GM18526 (cell line): ENCODE measurements around the gene NAT8L.

ENCODE experiments used
- POLR2A ChIP-seq: IDR thresholded peaks from 3 replicates; pipeline ENCODE4 v1.6.1; 2011; ENCODE audit not compliant: insufficient read length; ENCODE audit errors: extremely low read depth

NAT8L gene

GRCh38 chr4:2091990-2092668 lies 33.0 kb downstream of the NAT8L start:
- TF ChIP-seq POLR2A = no peak

- TF ChIP-seq POLR2A = no peak
Observed at GRCh38 chr4:2092669-2093053, 33.5 kb downstream of the NAT8L start.

DNA sequence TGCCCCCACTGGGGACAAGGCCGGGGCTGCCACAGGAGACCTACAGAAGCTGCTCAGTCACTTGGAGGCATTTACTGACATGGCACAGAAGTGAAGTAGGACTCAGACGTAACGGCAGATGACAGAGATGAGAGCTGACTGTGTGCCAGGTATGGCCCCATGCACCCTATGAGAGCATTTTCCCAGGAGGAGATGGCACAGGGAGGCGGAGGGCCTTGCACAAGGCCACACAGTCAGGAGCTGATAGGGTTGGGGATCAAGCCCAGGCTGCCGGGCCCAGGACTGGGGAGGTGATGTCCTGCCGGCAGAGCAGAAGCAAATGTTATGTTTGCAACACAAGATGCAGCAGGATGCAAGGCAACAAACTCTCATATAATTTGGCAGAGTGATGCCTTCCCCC lies 34.1 kb downstream of the NAT8L start:
- TF ChIP-seq POLR2A = no peak

- no peak for TF ChIP-seq POLR2A
Observed at GRCh38 chr4:2094545-2094944, 35.4 kb downstream of the NAT8L start.

- no peak for TF ChIP-seq POLR2A
Observed at GRCh38 chr4:2095236-2096072, 36.3 kb downstream of the NAT8L start.

- no peak for TF ChIP-seq POLR2A
Observed at GRCh38 chr4:2096073-2096609, 37.0 kb downstream of the NAT8L start.

GRCh38 chr4:2101346-2102044 lies 42.4 kb downstream of the NAT8L start:
- no peak for TF ChIP-seq POLR2A

DNA sequence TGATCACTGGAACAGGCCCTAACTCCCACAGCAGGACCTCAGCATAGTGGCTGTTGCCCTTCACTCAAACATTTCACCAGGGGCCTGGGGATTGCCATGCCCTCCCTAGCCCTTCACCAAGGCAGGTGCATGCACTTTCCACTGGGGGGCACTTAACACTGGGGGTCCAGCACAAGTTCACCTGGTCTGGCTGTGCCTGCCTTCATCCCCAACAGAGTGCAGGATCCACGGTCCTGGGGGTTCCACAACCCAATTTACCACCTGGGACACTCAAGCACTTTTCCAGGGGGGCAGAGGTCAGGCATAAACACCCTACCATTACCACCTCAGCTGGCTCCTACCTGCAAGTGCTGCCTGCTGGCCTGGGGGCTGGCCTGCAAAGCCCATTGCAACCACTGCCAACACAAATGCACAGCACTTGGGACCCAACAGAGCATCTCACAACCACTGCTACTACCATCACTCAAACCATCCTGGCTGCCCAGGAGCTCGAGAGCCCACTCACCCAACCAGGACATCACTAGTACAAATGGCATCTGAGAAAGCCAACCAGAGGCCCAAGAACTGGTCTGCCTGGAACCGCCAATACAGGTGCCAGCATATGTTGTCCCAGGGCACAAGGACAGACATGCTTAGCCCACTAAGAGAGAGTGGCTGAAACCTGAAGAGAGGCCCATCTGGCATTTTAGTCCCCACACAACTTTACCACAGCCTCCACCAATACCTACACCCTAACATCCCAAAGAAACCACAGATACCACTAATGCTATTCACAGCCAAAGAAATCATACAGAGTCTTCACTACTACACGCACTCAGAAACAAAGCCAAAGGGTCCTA lies 43.1 kb downstream of the NAT8L start:
- no peak for TF ChIP-seq POLR2A

GRCh38 chr4:2103127-2103842 lies 44.2 kb downstream of the NAT8L start:
- TF ChIP-seq POLR2A = no peak

DNA sequence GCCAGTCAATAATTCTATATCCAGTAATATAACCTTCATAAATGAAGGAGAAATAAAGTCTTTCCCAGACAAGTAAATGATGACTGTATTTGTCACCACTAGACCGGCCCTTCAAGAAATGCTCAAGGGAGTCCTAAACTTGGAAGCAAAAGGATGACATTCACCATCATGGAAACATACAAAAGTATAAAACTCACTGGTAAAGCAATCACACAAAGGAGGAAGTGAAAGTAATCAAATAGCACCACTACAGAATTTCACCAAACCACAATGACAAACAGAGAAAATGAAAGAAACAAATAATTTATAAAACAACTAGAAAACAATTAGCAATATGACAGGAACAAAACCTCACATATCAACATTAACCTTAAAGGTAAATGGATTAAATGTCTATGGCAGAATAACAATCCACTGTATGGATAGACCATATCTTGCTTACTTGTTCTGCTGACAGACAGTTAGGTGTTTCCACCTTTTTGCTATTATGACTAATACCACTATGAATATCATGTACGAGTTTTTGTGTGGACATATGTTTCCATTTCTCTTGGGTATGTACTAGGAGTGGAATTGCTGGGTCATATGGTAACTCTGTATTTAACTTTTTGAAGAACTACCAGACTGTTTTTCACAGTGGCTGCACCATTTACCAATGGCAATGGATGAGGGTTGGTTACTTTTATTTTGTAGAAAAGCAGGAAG lies 44.9 kb downstream of the NAT8L start:
- TF ChIP-seq POLR2A = no peak

- no peak for TF ChIP-seq POLR2A
Observed at GRCh38 chr4:2104556-2105345, 45.6 kb downstream of the NAT8L start.

DNA sequence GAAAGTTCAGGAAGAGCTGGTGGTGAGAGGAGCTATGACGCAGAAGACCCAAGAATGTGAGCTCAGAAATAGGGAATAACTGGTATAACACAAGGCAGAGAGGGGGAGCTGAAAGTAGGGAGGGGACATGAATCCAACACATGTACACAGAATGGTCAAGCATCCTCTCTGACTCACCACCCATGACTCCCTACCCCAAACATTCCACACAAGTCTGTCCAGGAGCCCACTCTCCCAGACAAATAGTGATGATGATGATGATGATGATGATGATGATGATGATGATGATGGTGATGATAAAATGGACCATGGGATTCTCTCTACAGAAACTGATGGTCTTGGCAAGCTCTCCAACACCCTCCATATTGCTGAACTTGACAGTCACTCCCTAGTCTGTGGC lies 46.4 kb downstream of the NAT8L start:
- TF ChIP-seq POLR2A = no peak
